SH-SY5Y (cell line): ENCODE measurements around the gene CENPQ.

ENCODE experiments used
- GATA2 ChIP-seq: IDR thresholded peaks from 2 replicates; pipeline ENCODE4 v1.6.1; 2011; ENCODE audit warnings: mild to moderate bottlenecking, low read depth, low read length
- GATA3 ChIP-seq: IDR thresholded peaks from 2 replicates; pipeline ENCODE4 v1.6.1; 2011; ENCODE audit warnings: low read depth, mild to moderate bottlenecking, low read length, moderate library complexity

GRCh38 chr6:49499623-49500022 lies 36.5 kb downstream of the CENPQ start, which contains the start of gene GLYATL3:
- no peak for TF ChIP-seq GATA3
- no peak for TF ChIP-seq GATA2
